Measurements from ENCODE around the gene ZC3H18. TPM values are rescaled to one million over a fixed set of nuclear protein-coding genes. Genes with fewer than 3 reads are reported as not detected.

The ZC3H18 gene
- total and polyA plus RNA-seq, 4 donors = 12.4 to 38.5 (median 28.5) TPM

DNA sequence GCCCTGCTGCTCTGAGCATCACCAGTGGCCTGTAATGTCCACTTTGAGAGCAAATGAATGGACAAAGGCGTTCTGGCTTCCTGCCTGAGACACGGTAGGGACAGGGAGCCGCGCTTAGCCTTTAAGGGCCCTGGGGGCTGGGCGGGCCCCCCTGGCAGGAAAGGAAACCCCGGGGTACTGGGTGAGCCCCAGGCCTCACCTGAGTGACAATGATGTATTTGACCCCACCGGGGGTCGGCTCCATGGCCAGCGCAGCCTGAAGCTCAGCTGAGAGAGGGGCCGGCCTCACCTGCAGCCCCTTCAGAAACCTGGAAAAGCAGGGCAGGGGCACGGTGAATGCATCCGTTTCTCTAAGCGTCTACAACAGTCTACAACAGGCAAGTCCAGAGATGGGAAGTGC, 82.9 kb downstream of the ZC3H18 start:
- no peak overlapping the region for H3K4me3 ChIP-seq (ENCODE audit: low read length in 2 of 2)
- no peak overlapping the region for H3K27ac ChIP-seq (ENCODE audit: low read depth in 1 of 2, low read length in 2 of 2)
- ATAC-seq (ENCODE audit: low FRiP score) (no peak), DNase-seq (no peak)
- no peaks in the 10 kb centered on the region for H3K9me3 ChIP-seq (ENCODE audit: control insufficient read depth, low read length)
- no peaks in the 10 kb centered on the region for H3K4me1 ChIP-seq (ENCODE audit: control insufficient read depth in 1 of 2, insufficient read depth in 2 of 2, low read length in 2 of 2)
- no peaks in the 10 kb centered on the region for H3K27me3 ChIP-seq (ENCODE audit: control insufficient read depth in 1 of 2, insufficient read depth in 2 of 2, low read length in 1 of 2)
- intact Hi-C loops (cut with DNase I) = no loop called here
- peaks cover 0 to 2% of the 10 kb centered on the region in 2 donors for H3K36me3 ChIP-seq (ENCODE audit: control insufficient read depth in 1 of 2, insufficient read depth in 2 of 2, low read length in 1 of 2)
- 88 to 92% methylated on average over 13 of the region's 13 CpGs for WGBS, 2 donors

DNA sequence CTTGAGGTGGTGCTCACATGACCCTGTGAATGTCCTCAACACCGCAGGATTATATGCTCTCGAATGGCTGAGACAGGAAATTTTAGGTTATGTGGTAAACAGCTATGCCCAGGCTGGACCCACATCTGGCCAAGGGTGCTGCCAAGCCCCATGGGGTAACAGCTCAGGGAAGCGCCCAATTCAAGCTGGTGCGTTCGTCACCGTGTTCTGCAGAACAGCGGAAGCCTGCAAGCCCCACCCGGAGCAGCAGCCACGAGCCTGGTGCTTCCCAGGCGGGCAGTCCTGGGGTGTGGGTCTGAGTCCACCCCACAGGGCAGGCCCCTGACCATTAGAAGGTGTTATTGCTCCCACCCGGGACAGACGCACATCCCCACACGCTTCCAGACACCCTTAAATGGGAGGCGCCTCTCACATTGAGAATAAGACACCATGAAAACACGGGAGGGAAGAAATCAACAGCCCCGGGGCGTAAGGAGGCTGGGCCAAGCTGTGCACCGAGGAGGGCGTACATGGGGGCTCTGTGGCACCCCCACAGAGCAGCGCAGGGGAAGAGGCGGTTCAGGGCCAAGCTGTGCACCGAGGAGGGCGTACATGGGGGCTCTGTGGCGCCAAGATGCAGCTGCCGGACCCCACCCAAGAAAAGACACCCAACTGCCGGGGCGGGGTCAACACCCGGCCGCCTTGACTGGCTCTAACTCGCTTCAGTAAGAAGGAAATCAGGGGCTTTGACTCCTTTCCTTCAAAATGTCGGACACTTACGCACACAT, 83.6 kb downstream of the ZC3H18 start:
- Histone ChIP-seq H3K27ac (ENCODE audit: low read depth in 1 of 2, low read length in 2 of 2) (no peak overlapping the region), H3K4me1 (ENCODE audit: control insufficient read depth in 1 of 2, insufficient read depth in 2 of 2, low read length in 2 of 2) (no peaks in the 10 kb centered on the region), H3K27me3 (ENCODE audit: control insufficient read depth in 1 of 2, insufficient read depth in 2 of 2, low read length in 1 of 2) (no peaks in the 10 kb centered on the region), H3K4me3 (ENCODE audit: low read length in 2 of 2) (no peak overlapping the region), H3K9me3 (ENCODE audit: control insufficient read depth, low read length) (no peaks in the 10 kb centered on the region), H3K36me3 (ENCODE audit: control insufficient read depth in 1 of 2, insufficient read depth in 2 of 2, low read length in 1 of 2) (peaks cover 0 to 2% of the 10 kb centered on the region in 2 donors)
- intact Hi-C loops (cut with DNase I) = no loop called here
- ATAC-seq (ENCODE audit: low FRiP score) (no peak), DNase-seq (peak in 1 of 2 donors; percentile 38)
- WGBS, 2 donors = 88 to 90% methylated on average over 32 of the region's 32 CpGs

- no peak for DNase-seq
- no peak for ATAC-seq (ENCODE audit: low FRiP score)
- Histone ChIP-seq H3K4me1 (ENCODE audit: control insufficient read depth in 1 of 2, insufficient read depth in 2 of 2, low read length in 2 of 2) (no peaks in the 10 kb centered on the region), H3K27me3 (ENCODE audit: control insufficient read depth in 1 of 2, insufficient read depth in 2 of 2, low read length in 1 of 2) (no peaks in the 10 kb centered on the region), H3K27ac (ENCODE audit: low read depth in 1 of 2, low read length in 2 of 2) (no peak overlapping the region), H3K36me3 (ENCODE audit: control insufficient read depth in 1 of 2, insufficient read depth in 2 of 2, low read length in 1 of 2) (peaks cover 0 to 2% of the 10 kb centered on the region in 2 donors), H3K4me3 (ENCODE audit: low read length in 2 of 2) (no peak overlapping the region), H3K9me3 (ENCODE audit: control insufficient read depth, low read length) (no peaks in the 10 kb centered on the region)
- intact Hi-C loops (cut with DNase I) = no loop called here
- WGBS, 2 donors = 87 to 90% methylated on average over 28 of the region's 28 CpGs
Measured at GRCh38 chr16:88654363-88655052, 84.3 kb downstream of the ZC3H18 start.

- peak in 1 of 2 donors; percentile 47 for DNase-seq
- no peak overlapping the region for H3K4me3 ChIP-seq (ENCODE audit: low read length in 2 of 2)
Measured at GRCh38 chr16:88655053-88655732, 85.0 kb downstream of the ZC3H18 start.

DNA sequence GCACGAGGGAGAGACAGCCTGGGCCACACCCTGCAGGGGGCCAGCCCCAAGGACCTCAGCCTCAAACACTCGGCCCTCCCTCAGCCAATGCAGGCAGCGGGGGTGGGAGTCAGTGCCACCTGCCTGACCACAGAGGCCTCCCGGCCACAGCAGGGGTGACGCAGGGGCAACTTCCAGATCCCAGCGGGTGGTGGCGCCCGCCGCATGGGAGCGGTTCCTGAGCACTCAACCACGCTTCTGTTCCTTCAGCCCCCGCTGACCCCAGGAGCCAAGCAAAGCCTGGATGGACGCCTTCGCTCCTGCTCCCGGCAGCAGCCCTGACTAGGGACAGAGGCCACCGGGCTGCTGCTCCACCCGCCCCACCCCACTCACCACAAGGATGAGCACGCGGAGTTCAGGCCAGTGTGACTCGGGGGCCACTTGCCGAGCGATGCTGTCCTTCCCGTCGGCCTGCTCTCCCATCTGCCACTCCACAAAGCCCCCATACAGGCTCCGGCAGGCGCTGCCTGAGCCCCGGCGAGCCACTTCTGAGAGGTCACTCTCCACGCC, 85.6 kb downstream of the ZC3H18 start:
- Histone ChIP-seq H3K4me1 (ENCODE audit: control insufficient read depth in 1 of 2, insufficient read depth in 2 of 2, low read length in 2 of 2) (no peaks in the 10 kb centered on the region), H3K36me3 (ENCODE audit: control insufficient read depth in 1 of 2, insufficient read depth in 2 of 2, low read length in 1 of 2) (peaks cover 0 to 2% of the 10 kb centered on the region in 2 donors), H3K9me3 (ENCODE audit: control insufficient read depth, low read length) (no peaks in the 10 kb centered on the region), H3K4me3 (ENCODE audit: low read length in 2 of 2) (no peak overlapping the region), H3K27ac (ENCODE audit: low read depth in 1 of 2, low read length in 2 of 2) (no peak overlapping the region), H3K27me3 (ENCODE audit: control insufficient read depth in 1 of 2, insufficient read depth in 2 of 2, low read length in 1 of 2) (no peaks in the 10 kb centered on the region)
- WGBS, 2 donors = 93 to 95% methylated on average over 29 of the region's 29 CpGs
- ATAC-seq (ENCODE audit: low FRiP score) (no peak), DNase-seq (peak in 1 of 2 donors; percentile 38)
- intact Hi-C loops (cut with DNase I) = no loop called here

More at GRCh38 chr16:88655053-88655732, 85.0 kb downstream of the ZC3H18 start:
- intact Hi-C loops (cut with DNase I) = no loop called here
- Histone ChIP-seq H3K27me3 (ENCODE audit: control insufficient read depth in 1 of 2, insufficient read depth in 2 of 2, low read length in 1 of 2) (no peaks in the 10 kb centered on the region), H3K36me3 (ENCODE audit: control insufficient read depth in 1 of 2, insufficient read depth in 2 of 2, low read length in 1 of 2) (peaks cover 0 to 2% of the 10 kb centered on the region in 2 donors), H3K9me3 (ENCODE audit: control insufficient read depth, low read length) (no peaks in the 10 kb centered on the region), H3K4me1 (ENCODE audit: control insufficient read depth in 1 of 2, insufficient read depth in 2 of 2, low read length in 2 of 2) (no peaks in the 10 kb centered on the region), H3K27ac (ENCODE audit: low read depth in 1 of 2, low read length in 2 of 2) (no peak overlapping the region)
- no peak for ATAC-seq (ENCODE audit: low FRiP score)
- 95 to 97% methylated on average over 50 of the region's 50 CpGs for WGBS, 2 donors

- peaks cover 0 to 2% of the 10 kb centered on the region in 2 donors for H3K36me3 ChIP-seq (ENCODE audit: control insufficient read depth in 1 of 2, insufficient read depth in 2 of 2, low read length in 1 of 2)
- intact Hi-C loops (cut with DNase I) = no loop called here
- no peak for ATAC-seq (ENCODE audit: low FRiP score)
- peak in 1 of 2 donors; percentile 39 for DNase-seq
- H3K4me1 ChIP-seq (ENCODE audit: control insufficient read depth in 1 of 2, insufficient read depth in 2 of 2, low read length in 2 of 2) = no peaks in the 10 kb centered on the region
- no peaks in the 10 kb centered on the region for H3K27me3 ChIP-seq (ENCODE audit: control insufficient read depth in 1 of 2, insufficient read depth in 2 of 2, low read length in 1 of 2)
- WGBS, 2 donors = 87 to 89% methylated on average over 25 of the region's 25 CpGs
- H3K9me3 ChIP-seq (ENCODE audit: control insufficient read depth, low read length) = no peaks in the 10 kb centered on the region
- no peak overlapping the region for H3K27ac ChIP-seq (ENCODE audit: low read depth in 1 of 2, low read length in 2 of 2)
- H3K4me3 ChIP-seq (ENCODE audit: low read length in 2 of 2) = no peak overlapping the region
Measured at GRCh38 chr16:88656291-88656980, 86.2 kb downstream of the ZC3H18 start.

DNA sequence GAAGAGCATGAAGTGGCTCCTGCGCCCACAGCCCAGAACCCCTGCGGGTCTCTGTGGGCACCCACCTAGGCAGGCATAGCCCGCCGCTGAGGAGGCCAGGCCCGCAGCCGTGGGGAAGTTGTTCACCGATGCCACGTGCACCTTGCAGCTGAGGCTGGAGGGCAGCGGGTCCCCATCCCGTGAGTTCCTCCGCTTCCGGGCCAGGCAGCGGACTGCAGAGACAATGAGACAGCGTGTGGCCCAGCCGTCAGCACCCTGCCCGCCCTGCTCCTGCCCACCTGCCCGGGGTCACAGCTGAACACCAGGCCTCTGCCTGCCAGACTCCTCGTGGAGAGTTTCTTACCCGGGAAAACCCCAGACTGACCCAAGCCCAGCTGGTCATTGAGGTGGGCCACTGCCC, 87.2 kb downstream of the ZC3H18 start:
- Histone ChIP-seq H3K4me1 (ENCODE audit: control insufficient read depth in 1 of 2, insufficient read depth in 2 of 2, low read length in 2 of 2) (no peaks in the 10 kb centered on the region), H3K27me3 (ENCODE audit: control insufficient read depth in 1 of 2, insufficient read depth in 2 of 2, low read length in 1 of 2) (no peaks in the 10 kb centered on the region), H3K36me3 (ENCODE audit: control insufficient read depth in 1 of 2, insufficient read depth in 2 of 2, low read length in 1 of 2) (peaks cover 0 to 2% of the 10 kb centered on the region in 2 donors), H3K4me3 (ENCODE audit: low read length in 2 of 2) (no peak overlapping the region), H3K27ac (ENCODE audit: low read depth in 1 of 2, low read length in 2 of 2) (no peak overlapping the region), H3K9me3 (ENCODE audit: control insufficient read depth, low read length) (no peaks in the 10 kb centered on the region)
- ATAC-seq (ENCODE audit: low FRiP score) (no peak), DNase-seq (peak in 1 of 2 donors; percentile 42)
- intact Hi-C loops (cut with DNase I) = no loop called here
- WGBS, 2 donors = 91 to 92% methylated on average over 18 to 19 of the region's 19 CpGs

DNA sequence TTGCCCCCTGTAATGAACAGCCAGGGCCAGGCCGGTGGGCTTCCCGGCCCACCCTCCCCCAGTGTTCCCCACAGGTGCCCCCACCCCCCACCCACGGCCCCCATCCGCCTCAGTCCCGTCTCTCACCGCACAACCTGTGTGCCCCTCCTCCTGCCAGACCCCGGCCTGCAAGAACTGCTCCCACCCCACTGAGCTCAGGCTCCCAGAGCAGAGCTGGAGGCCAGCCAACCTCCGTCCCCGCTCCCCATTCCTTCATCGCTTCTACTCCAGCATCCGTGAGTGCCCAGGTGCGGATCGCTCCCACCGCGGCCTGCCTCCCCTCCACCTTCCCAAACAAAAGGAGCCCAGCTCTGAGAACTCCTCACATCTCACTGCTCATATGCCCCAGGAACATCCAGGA, 88.5 kb downstream of the ZC3H18 start:
- Histone ChIP-seq H3K9me3 (ENCODE audit: control insufficient read depth, low read length) (no peaks in the 10 kb centered on the region), H3K36me3 (ENCODE audit: control insufficient read depth in 1 of 2, insufficient read depth in 2 of 2, low read length in 1 of 2) (peaks cover 0 to 2% of the 10 kb centered on the region in 2 donors), H3K27ac (ENCODE audit: low read depth in 1 of 2, low read length in 2 of 2) (no peak overlapping the region), H3K27me3 (ENCODE audit: control insufficient read depth in 1 of 2, insufficient read depth in 2 of 2, low read length in 1 of 2) (no peaks in the 10 kb centered on the region), H3K4me3 (ENCODE audit: low read length in 2 of 2) (no peak overlapping the region), H3K4me1 (ENCODE audit: control insufficient read depth in 1 of 2, insufficient read depth in 2 of 2, low read length in 2 of 2) (no peaks in the 10 kb centered on the region)
- no peak for ATAC-seq (ENCODE audit: low FRiP score)
- 88% methylated on average over 15 of the region's 15 CpGs for WGBS, 2 donors
- DNase-seq = peak; percentile 40 to 75
- intact Hi-C loops (cut with DNase I) = no loop called here

Measured in aorta (tissue), 5 donors.